Amniotic stem cell (primary cell): ENCODE results near the gene ECHDC1.
"Not testable (repeated sequence)": the region's sequence is repeated elsewhere in the genome, so short reads cannot be mapped to it uniquely, and the experiment has no call there.

Source experiments
- DNase-seq: peaks from one replicate; lab custom pipeline; 2025; lab: John Stamatoyannopoulos, UW

The ECHDC1 gene

GRCh38 chr6:127342946-127343808 is at the start of gene ECHDC1:
ECHDC1 (minus strand) TSS chr6:127343609; CDS start chr6:127331028, 12,581 bp downstream.
- no peak for DNase-seq

GRCh38 chr6:127392301-127392700 is 48.9 kb upstream of the ECHDC1 start:
- no peak for DNase-seq

GRCh38 chr6:127391094-127391953 is 47.9 kb upstream of the ECHDC1 start:
- DNase-seq, result no peak

- DNase-seq, result no peak
Measured at GRCh38 chr6:127389706-127390105, 46.3 kb upstream of the ECHDC1 start.

- DNase-seq, result no peak
Measured at GRCh38 chr6:127385668-127386430, 42.4 kb upstream of the ECHDC1 start.

GRCh38 chr6:127384848-127385247 is 41.4 kb upstream of the ECHDC1 start:
- DNase-seq, result not testable (repeated sequence)

- DNase-seq, result no peak
Measured at GRCh38 chr6:127383988-127384387, 40.6 kb upstream of the ECHDC1 start.

- no peak for DNase-seq
Measured at GRCh38 chr6:127382413-127382812, 39.0 kb upstream of the ECHDC1 start.

- DNase-seq, result no peak
Measured at GRCh38 chr6:127381384-127381783, 38.0 kb upstream of the ECHDC1 start.

- no peak for DNase-seq
Measured at GRCh38 chr6:127376685-127377084, 33.3 kb upstream of the ECHDC1 start.

- DNase-seq, result no peak
Measured at GRCh38 chr6:127367023-127367375, 23.6 kb upstream of the ECHDC1 start.

- DNase-seq, result peak; percentile 79
Measured at GRCh38 chr6:127366282-127367022, 23.0 kb upstream of the ECHDC1 start.

- no peak for DNase-seq
Measured at GRCh38 chr6:127365874-127366273, 22.5 kb upstream of the ECHDC1 start.

- DNase-seq, result no peak
Measured at GRCh38 chr6:127352524-127352923, 9.1 kb upstream of the ECHDC1 start.

GRCh38 chr6:127349980-127350379 is 6.6 kb upstream of the ECHDC1 start:
- DNase-seq, result no peak

- no peak for DNase-seq
Measured at GRCh38 chr6:127348028-127348661, 4.7 kb upstream of the ECHDC1 start.

GRCh38 chr6:127347178-127347577 is 3.8 kb upstream of the ECHDC1 start:
- DNase-seq, result no peak

- DNase-seq, result no peak
Measured at GRCh38 chr6:127345521-127345920, 2.1 kb upstream of the ECHDC1 start.

GRCh38 chr6:127343809-127344659 is 625 bp upstream of the ECHDC1 start:
- DNase-seq, result no peak

GRCh38 chr6:127342296-127342945 is 988 bp downstream of the ECHDC1 start:
- no peak for DNase-seq
